Trophoblast cell (in vitro differentiated cells and primary cell): ENCODE results near the gene TEX22.

Experiments
- DNase-seq, 2 donors: peaks; one replicate each; pipeline ENCODE4 v3.0.0-alpha.2; 2016
- H2AFZ ChIP-seq: 2 replicates; pipeline ENCODE4 v1.6.1; 2013; ENCODE audit warnings: low read length, moderate library complexity, mild to moderate bottlenecking; ENCODE audit not compliant: insufficient read depth, poor library complexity
- H2AK5ac ChIP-seq: 2 replicates; pipeline ENCODE4 v1.6.1; 2013; ENCODE audit warnings: mild to moderate bottlenecking, low read length
- H2BK120ac ChIP-seq: 2 replicates; pipeline ENCODE4 v1.6.1; 2013; ENCODE audit warnings: low read length, mild to moderate bottlenecking, moderate library complexity; ENCODE audit not compliant: insufficient read depth, poor library complexity
- H2BK12ac ChIP-seq: 2 replicates; pipeline ENCODE4 v1.6.1; 2013; ENCODE audit warnings: mild to moderate bottlenecking, low read length, moderate library complexity
- H2BK5ac ChIP-seq: 2 replicates; pipeline ENCODE4 v1.6.1; 2013; ENCODE audit warnings: low read length, low read depth, moderate library complexity, mild to moderate bottlenecking; ENCODE audit not compliant: poor library complexity
- H3K14ac ChIP-seq: 2 replicates; pipeline ENCODE4 v1.6.1; 2013; ENCODE audit warnings: mild to moderate bottlenecking, low read length
- H3K18ac ChIP-seq: 2 replicates; pipeline ENCODE4 v1.6.1; 2013; ENCODE audit warnings: mild to moderate bottlenecking, low read length
- H3K23ac ChIP-seq: 2 replicates; pipeline ENCODE4 v1.6.1; 2013; ENCODE audit warnings: low read length
- H3K27ac ChIP-seq: 2 replicates; pipeline ENCODE4 v1.5.1; 2013; ENCODE audit warnings: low read depth, mild to moderate bottlenecking, inconsistent platforms, low read length, moderate library complexity
- H3K27me3 ChIP-seq: 2 replicates; pipeline ENCODE4 v1.6.1; 2013; ENCODE audit warnings: inconsistent platforms, mild to moderate bottlenecking, low read length, moderate library complexity; ENCODE audit not compliant: insufficient read depth
- H3K36me3 ChIP-seq, 2 experiments: 1 replicate in 1 of 2; 2 replicates in 1 of 2; pipeline ENCODE4 v1.6.1; 2013; ENCODE audit warnings: low read length in 2 of 2, mild to moderate bottlenecking in 2 of 2, moderate library complexity in 1 of 2; ENCODE audit not compliant: insufficient read depth in 2 of 2, control insufficient read depth in 1 of 2
- H3K4ac ChIP-seq: 2 replicates; pipeline ENCODE4 v1.6.1; 2013; ENCODE audit warnings: low read depth, mild to moderate bottlenecking, low read length, moderate library complexity
- H3K4me1 ChIP-seq, 2 experiments: 1 replicate in 1 of 2; 2 replicates in 1 of 2; pipeline ENCODE4 v1.6.1; 2013; ENCODE audit warnings: low read length in 2 of 2, mild to moderate bottlenecking in 2 of 2, moderate library complexity in 1 of 2; ENCODE audit not compliant: insufficient read depth in 2 of 2, control insufficient read depth in 1 of 2
- H3K4me2 ChIP-seq: 2 replicates; pipeline ENCODE4 v1.6.1; 2013; ENCODE audit warnings: inconsistent platforms, mild to moderate bottlenecking, low read length, moderate library complexity
- H3K4me3 ChIP-seq: 2 replicates; pipeline ENCODE4 v1.5.1; 2013; ENCODE audit warnings: mild to moderate bottlenecking, low read depth, low read length, inconsistent platforms
- H3K79me1 ChIP-seq: one replicate; pipeline ENCODE4 v1.6.1; 2013; ENCODE audit warnings: low read length
- H3K79me2 ChIP-seq: 2 replicates; pipeline ENCODE4 v1.6.1; 2013; ENCODE audit warnings: low read length, mild to moderate bottlenecking; ENCODE audit not compliant: control insufficient read depth, insufficient read depth, poor library complexity
- H3K9ac ChIP-seq: 2 replicates; pipeline ENCODE4 v1.6.1; 2013; ENCODE audit warnings: mild to moderate bottlenecking, low read length
- H3K9me3 ChIP-seq: 2 replicates; pipeline ENCODE4 v1.6.1; 2013; ENCODE audit warnings: low read depth, mild to moderate bottlenecking, control low read depth, inconsistent platforms, low read length; ENCODE audit not compliant: insufficient read depth
- H4K12ac ChIP-seq: 2 replicates; pipeline ENCODE4 v1.6.1; 2013; ENCODE audit warnings: low read depth, mild to moderate bottlenecking, low read length, moderate library complexity
- H4K8ac ChIP-seq: 2 replicates; pipeline ENCODE4 v1.6.1; 2013; ENCODE audit warnings: low read depth, mild to moderate bottlenecking, low read length, moderate library complexity
- H4K91ac ChIP-seq: one replicate; pipeline ENCODE4 v1.6.1; 2013; ENCODE audit warnings: low read depth, mild to moderate bottlenecking, low read length, moderate library complexity
- WGBS: extraction: QIAGEN DNeasy Blood & Tissue Kit; methylation state at CpG from one replicate; pipeline ENCODE4 v1.1.7; 2013; ENCODE audit warnings: missing lambda C conversion rate; ENCODE audit not compliant: insufficient read length, insufficient coverage; ENCODE audit errors: extremely low coverage; 5-methylcytosine and 5-hydroxymethylcytosine counted together

The TEX22 gene

DNA sequence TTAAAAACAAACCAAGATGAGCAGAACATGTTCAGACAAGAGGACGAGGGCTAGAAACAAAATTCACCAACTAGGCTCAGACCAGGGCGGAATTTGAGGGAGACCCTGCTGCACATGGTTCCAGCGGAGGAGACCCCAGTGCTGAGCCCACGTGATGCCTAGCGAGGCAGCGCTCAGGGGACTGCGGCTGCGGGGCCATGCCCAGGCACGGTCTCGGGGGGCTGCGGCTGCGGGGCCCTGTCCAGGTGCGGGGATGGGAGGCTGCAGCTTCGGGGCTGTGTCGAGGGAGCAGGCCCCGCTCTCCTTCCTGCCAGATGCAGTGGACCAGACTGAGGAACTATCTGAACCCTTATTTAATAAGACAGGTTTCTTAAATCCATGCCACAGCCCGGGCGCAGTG lies 63.6 kb downstream of the TEX22 start:
- H3K27ac ChIP-seq, result no peak overlapping the region
- H3K14ac ChIP-seq, result no peak overlapping the region
- H3K36me3 ChIP-seq, result peaks cover 75 to 76% of the 10 kb centered on the region in 2 experiments
- H3K27me3 ChIP-seq, result no peaks in the 10 kb centered on the region
- no peak overlapping the region for H2AFZ ChIP-seq
- H2BK5ac ChIP-seq, result no peak overlapping the region
- H3K9ac ChIP-seq, result no peak overlapping the region
- no peak overlapping the region for H2BK120ac ChIP-seq
- no peak overlapping the region for H4K91ac ChIP-seq
- no peak overlapping the region for H3K18ac ChIP-seq
- no CpG with 5 or more reads among the region's 18 CpGs for WGBS
- no peak for DNase-seq
- H4K12ac ChIP-seq, result no peak overlapping the region
- H3K4me1 ChIP-seq, result peaks cover 0 to 2% of the 10 kb centered on the region in 2 experiments
- no peak overlapping the region for H3K4me2 ChIP-seq
- no peak overlapping the region for H4K8ac ChIP-seq
- H3K23ac ChIP-seq, result no peak overlapping the region
- no peaks in the 10 kb centered on the region for H3K79me2 ChIP-seq
- H2BK12ac ChIP-seq, result no peak overlapping the region
- peaks cover 3% of the 10 kb centered on the region for H3K9me3 ChIP-seq
- H3K79me1 ChIP-seq, result no peaks in the 10 kb centered on the region
- no peak overlapping the region for H3K4ac ChIP-seq
- no peak overlapping the region for H2AK5ac ChIP-seq
- H3K4me3 ChIP-seq, result no peak overlapping the region
